GM10266 (cell line): Measurements from ENCODE around the gene COPZ1.

Experiments used
- DNase-seq: peaks from one replicate; pipeline ENCODE4 v3.0.0; 2012; ENCODE audit errors: extremely low spot score
- CTCF ChIP-seq: IDR thresholded peaks from 2 replicates; pipeline ENCODE4 v1.5.1; 2012; ENCODE audit warnings: mild to moderate bottlenecking, low read depth; ENCODE audit not compliant: control insufficient read depth, insufficient read depth; ENCODE audit errors: missing control alignments

The COPZ1 gene

GRCh38 chr12:54359762-54360351 lies 34.9 kb downstream of the COPZ1 start:
- DNase-seq, result no peak
- TF ChIP-seq CTCF, result no peak

GRCh38 chr12:54360717-54361456 lies 36.0 kb downstream of the COPZ1 start:
- no peak for DNase-seq
- peak; percentile 89 for TF ChIP-seq CTCF

GRCh38 chr12:54363047-54363446 lies 38.1 kb downstream of the COPZ1 start:
- TF ChIP-seq CTCF, result no peak
- no peak for DNase-seq

GRCh38 chr12:54363618-54364017 lies 38.7 kb downstream of the COPZ1 start:
- TF ChIP-seq CTCF, result no peak
- no peak for DNase-seq

GRCh38 chr12:54364413-54364812 lies 39.5 kb downstream of the COPZ1 start, which contains the start of gene GPR84:
Gene GPR84, minus strand, starts transcription at chr12:54364486. Its CDS starts 635 bp downstream, at chr12:54363851.
- TF ChIP-seq CTCF, result no peak
- no peak for DNase-seq

GRCh38 chr12:54368025-54368708 lies 43.2 kb downstream of the COPZ1 start:
- no peak for TF ChIP-seq CTCF
- DNase-seq, result no peak
